ENCODE results near the gene MPL.
"Not testable (repeated sequence)": the region's sequence is repeated elsewhere in the genome, so short reads cannot be mapped to it uniquely, and the experiment has no call there.

MPL gene

GRCh38 chr1:43395523-43395922 is 57.9 kb downstream of the MPL start:
- ChIA-PET POLR2A (no interaction called here), CTCF (interaction anchor here (1.3 kb wide), 1 partner anchor 13 kb away, joined by 4 read pairs; no protein-coding TSS in a partner anchor)
- WGBS (ENCODE audit: insufficient coverage), result 95% methylated on average over 2 of the region's 4 CpGs
- Histone ChIP-seq H3K4me3 (ENCODE audit: control insufficient read depth in 1 of 7, extremely low read depth in 1 of 7, insufficient read depth in 4 of 7, low read depth in 2 of 7, low read length in 6 of 7) (no peak overlapping the region), H3K27me3 (replicated peaks in 2 of 5; ENCODE audit: control insufficient read depth in 4 of 5, insufficient read depth in 5 of 5, low read length in 4 of 5) (no peaks in the 10 kb centered on the region), H3K36me3 (ENCODE audit: control insufficient read depth in 4 of 4, insufficient read depth in 4 of 4, low read length in 3 of 4) (peaks cover 12 to 20% (median 15%) of the 10 kb centered on the region in 4 experiments), H3K27ac (ENCODE audit: insufficient read depth in 1 of 2, low read depth in 1 of 2, low read length in 2 of 2, poor library complexity in 1 of 2, severe bottlenecking in 2 of 2) (no peak overlapping the region), H3K4me1 (ENCODE audit: control extremely low read depth in 1 of 4, control insufficient read depth in 4 of 4, insufficient read depth in 4 of 4, low read length in 3 of 4) (peaks cover 3 to 5% (median 5%) of the 10 kb centered on the region in 4 experiments), H3K9me3 (ENCODE audit: control extremely low read depth in 1 of 5, control insufficient read depth in 4 of 5, insufficient read depth in 2 of 5, low read depth in 1 of 5, low read length in 4 of 5) (no peaks in the 10 kb centered on the region)
- DNase-seq, result no peak

GRCh38 chr1:43396059-43396458 is 58.4 kb downstream of the MPL start:
- POLR2A ChIA-PET, result no interaction called here
- DNase-seq, result no peak
- WGBS (ENCODE audit: insufficient coverage), result 80% methylated on average over 1 of the region's 1 CpG
- H3K4me1 ChIP-seq (ENCODE audit: control extremely low read depth in 1 of 4, control insufficient read depth in 4 of 4, insufficient read depth in 4 of 4, low read length in 3 of 4), result peaks cover 0 to under 1% (median 0%) of the 10 kb centered on the region in 4 experiments
- H3K27ac ChIP-seq (ENCODE audit: insufficient read depth in 1 of 2, low read depth in 1 of 2, low read length in 2 of 2, poor library complexity in 1 of 2, severe bottlenecking in 2 of 2), result no peak overlapping the region
- CTCF ChIA-PET, result no interaction called here
- H3K36me3 ChIP-seq (ENCODE audit: control insufficient read depth in 4 of 4, insufficient read depth in 4 of 4, low read length in 3 of 4), result peaks cover 12 to 20% (median 16%) of the 10 kb centered on the region in 4 experiments
- H3K27me3 ChIP-seq (replicated peaks in 2 of 5; ENCODE audit: control insufficient read depth in 4 of 5, insufficient read depth in 5 of 5, low read length in 4 of 5), result no peaks in the 10 kb centered on the region
- H3K9me3 ChIP-seq (ENCODE audit: control extremely low read depth in 1 of 5, control insufficient read depth in 4 of 5, insufficient read depth in 2 of 5, low read depth in 1 of 5, low read length in 4 of 5), result no peaks in the 10 kb centered on the region
- no peak overlapping the region for H3K4me3 ChIP-seq (ENCODE audit: control insufficient read depth in 1 of 7, extremely low read depth in 1 of 7, insufficient read depth in 4 of 7, low read depth in 2 of 7, low read length in 6 of 7)

GRCh38 chr1:43398227-43398626 is 60.6 kb downstream of the MPL start:
- Histone ChIP-seq H3K9me3 (ENCODE audit: control extremely low read depth in 1 of 5, control insufficient read depth in 4 of 5, insufficient read depth in 2 of 5, low read depth in 1 of 5, low read length in 4 of 5) (no peaks in the 10 kb centered on the region), H3K4me1 (ENCODE audit: control extremely low read depth in 1 of 4, control insufficient read depth in 4 of 4, insufficient read depth in 4 of 4, low read length in 3 of 4) (no peaks in the 10 kb centered on the region), H3K27me3 (replicated peaks in 2 of 5; ENCODE audit: control insufficient read depth in 4 of 5, insufficient read depth in 5 of 5, low read length in 4 of 5) (no peaks in the 10 kb centered on the region), H3K4me3 (ENCODE audit: control insufficient read depth in 1 of 7, extremely low read depth in 1 of 7, insufficient read depth in 4 of 7, low read depth in 2 of 7, low read length in 6 of 7) (no peak overlapping the region), H3K27ac (ENCODE audit: insufficient read depth in 1 of 2, low read depth in 1 of 2, low read length in 2 of 2, poor library complexity in 1 of 2, severe bottlenecking in 2 of 2) (no peak overlapping the region), H3K36me3 (ENCODE audit: control insufficient read depth in 4 of 4, insufficient read depth in 4 of 4, low read length in 3 of 4) (peaks cover 12 to 29% (median 23%) of the 10 kb centered on the region in 4 experiments)
- DNase-seq, result no peak
- 96% methylated on average over 3 of the region's 3 CpGs for WGBS (ENCODE audit: insufficient coverage)
- POLR2A ChIA-PET, result no interaction called here
- CTCF ChIA-PET, result interaction anchor here (1.0 to 1.9 kb wide), 4 partner anchors 14 to 172 kb away, joined by 3 to 7 read pairs (median 4); no protein-coding TSS in a partner anchor

- DNase-seq; H3K9me3 ChIP-seq (ENCODE audit: control extremely low read depth in 1 of 5, control insufficient read depth in 4 of 5, insufficient read depth in 2 of 5, low read depth in 1 of 5, low read length in 4 of 5); H3K4me1 ChIP-seq (ENCODE audit: control extremely low read depth in 1 of 4, control insufficient read depth in 4 of 4, insufficient read depth in 4 of 4, low read length in 3 of 4); POLR2A ChIA-PET; H3K27ac ChIP-seq (ENCODE audit: insufficient read depth in 1 of 2, low read depth in 1 of 2, low read length in 2 of 2, poor library complexity in 1 of 2, severe bottlenecking in 2 of 2); H3K4me3 ChIP-seq (ENCODE audit: control insufficient read depth in 1 of 7, extremely low read depth in 1 of 7, insufficient read depth in 4 of 7, low read depth in 2 of 7, low read length in 6 of 7); H3K27me3 ChIP-seq (replicated peaks in 2 of 5; ENCODE audit: control insufficient read depth in 4 of 5, insufficient read depth in 5 of 5, low read length in 4 of 5): not testable (repeated sequence)
- WGBS (ENCODE audit: insufficient coverage), result 94% methylated on average over 7 of the region's 9 CpGs
- H3K36me3 ChIP-seq (ENCODE audit: control insufficient read depth in 4 of 4, insufficient read depth in 4 of 4, low read length in 3 of 4), result peaks cover 23 to 38% (median 34%) of the 10 kb centered on the region in 4 experiments
- CTCF ChIA-PET, result interaction anchor here (2.0 kb wide), 1 partner anchor 14 kb away, joined by 7 read pairs; no protein-coding TSS in a partner anchor
Observed at GRCh38 chr1:43400441-43400840, 62.8 kb downstream of the MPL start.

GRCh38 chr1:43402089-43402865 is 64.7 kb downstream of the MPL start:
- ChIA-PET POLR2A (no interaction called here), CTCF (interaction anchor here (1.6 kb wide), 1 partner anchor 18 kb away, joined by 3 read pairs; no protein-coding TSS in a partner anchor)
- Histone ChIP-seq H3K4me1 (ENCODE audit: control extremely low read depth in 1 of 4, control insufficient read depth in 4 of 4, insufficient read depth in 4 of 4, low read length in 3 of 4) (no peaks in the 10 kb centered on the region), H3K9me3 (ENCODE audit: control extremely low read depth in 1 of 5, control insufficient read depth in 4 of 5, insufficient read depth in 2 of 5, low read depth in 1 of 5, low read length in 4 of 5) (no peaks in the 10 kb centered on the region), H3K27me3 (replicated peaks in 2 of 5; ENCODE audit: control insufficient read depth in 4 of 5, insufficient read depth in 5 of 5, low read length in 4 of 5) (no peaks in the 10 kb centered on the region), H3K4me3 (ENCODE audit: control insufficient read depth in 1 of 7, extremely low read depth in 1 of 7, insufficient read depth in 4 of 7, low read depth in 2 of 7, low read length in 6 of 7) (no peak overlapping the region), H3K36me3 (ENCODE audit: control insufficient read depth in 4 of 4, insufficient read depth in 4 of 4, low read length in 3 of 4) (peaks cover 28 to 43% (median 41%) of the 10 kb centered on the region in 4 experiments), H3K27ac (ENCODE audit: insufficient read depth in 1 of 2, low read depth in 1 of 2, low read length in 2 of 2, poor library complexity in 1 of 2, severe bottlenecking in 2 of 2) (no peak overlapping the region)
- DNase-seq, result no peak
- 89% methylated on average over 2 of the region's 6 CpGs for WGBS (ENCODE audit: insufficient coverage)

Measured in common myeloid progenitor, CD34-positive (primary cell).